Activated T-cell treated with anti-CD3 and anti-CD28 coated beads, Interleukin-2, amount 50 U/mL, for 4 hours (primary cell): ENCODE measurements around the gene EGLN3. TPM values are rescaled to one million over a fixed set of nuclear protein-coding genes. Genes with fewer than 3 reads are reported as not detected.
A peak's percentile ranks its signal among the peaks of the same experiment; 100 is the strongest.

Experiments used
- ATAC-seq, 2 donors: fragments of 200-7000 bp; cut with Tn5 transposase; one replicate each; pipeline ENCODE4 v1.10.0; 2021
- DNase-seq: peaks from one replicate; pipeline ENCODE4 v3.0.0-alpha.2; 2020
- H3K27me3 Mint-ChIP-seq: one replicate; pipeline ENCODE4 v1.8.0; 2021; ENCODE audit warnings: low read depth, mixed read lengths
- H3K36me3 Mint-ChIP-seq: one replicate; pipeline ENCODE4 v1.8.0; 2022; ENCODE audit warnings: mixed read lengths; ENCODE audit not compliant: insufficient read depth
- H3K4me1 Mint-ChIP-seq: one replicate; pipeline ENCODE4 v1.8.0; 2021; ENCODE audit warnings: low read depth, mixed read lengths
- H3K4me3 Mint-ChIP-seq: one replicate; pipeline ENCODE4 v1.8.0; 2021; ENCODE audit warnings: mild to moderate bottlenecking, moderate library complexity, mixed read lengths
- H3K9me3 Mint-ChIP-seq: one replicate; pipeline ENCODE4 v1.8.0; 2021; ENCODE audit warnings: mixed read lengths
- total RNA-seq, 3 donors: library from RNA; stranded (reverse); gene quantifications; one replicate each; pipeline ENCODE4 v1.2.1, GENCODE V29; 2021

EGLN3 gene
- 1 to 10 TPM; 2.0 to 2.8 (median 2.4) TPM for total RNA-seq

DNA sequence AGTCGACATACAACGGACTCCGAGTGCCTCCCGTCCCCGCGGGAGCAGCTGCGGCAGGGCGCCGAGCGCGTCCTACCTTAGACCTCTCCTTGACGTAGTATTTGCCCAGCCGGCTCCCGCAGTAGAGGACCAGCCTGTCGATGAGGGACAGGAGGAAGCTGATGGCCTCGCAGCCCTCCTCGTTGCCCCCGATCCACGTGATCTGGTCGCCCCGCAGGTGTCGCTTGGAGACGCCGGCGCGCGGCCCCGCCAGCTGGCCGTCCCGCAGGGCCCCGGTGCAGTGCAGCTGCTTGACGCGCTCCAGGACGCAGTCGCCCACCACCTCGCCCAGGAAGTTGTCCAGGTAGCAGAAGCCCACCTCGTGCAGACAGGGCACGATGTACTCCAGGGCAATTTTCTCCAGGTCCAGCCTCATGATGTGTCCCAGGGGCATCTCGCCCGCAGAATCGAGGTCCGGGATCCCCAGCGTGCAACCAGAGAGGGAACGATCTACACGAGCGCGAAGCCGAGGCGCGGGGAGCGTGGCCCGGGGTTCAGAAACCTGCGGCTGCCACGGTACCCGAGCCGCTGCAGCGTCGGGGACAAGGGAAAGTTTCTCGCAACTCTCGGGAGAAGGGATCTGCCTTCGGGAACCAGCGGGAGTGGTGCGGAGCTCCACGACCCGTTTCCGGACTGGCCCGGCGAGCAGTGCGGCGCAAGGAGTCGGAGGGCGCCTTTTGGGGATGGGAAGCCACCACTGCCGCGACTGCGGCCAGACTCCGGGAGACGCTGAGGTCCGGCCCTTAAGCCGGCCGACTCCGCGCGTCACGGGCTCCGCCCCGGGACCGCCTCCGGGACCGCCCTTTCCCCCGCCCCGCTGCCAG, at the start of gene EGLN3:
EGLN3 (minus strand) TSS at position 755 of the 863 bp plus-strand sequence; CDS start at position 433, 322 bp downstream.
- peaks cover 34% of the 10 kb centered on the region for H3K4me1 Mint-ChIP-seq
- H3K9me3 Mint-ChIP-seq: no peaks in the 10 kb centered on the region
- peaks cover 40% of the 10 kb centered on the region for H3K27me3 Mint-ChIP-seq
- ATAC-seq: peak; percentile 83 to 85
- peak within 1 kb of the TSS; percentile 85 for H3K4me3 Mint-ChIP-seq
- H3K36me3 Mint-ChIP-seq: no peaks in the 10 kb centered on the region
- DNase-seq: peak; percentile 27

DNA sequence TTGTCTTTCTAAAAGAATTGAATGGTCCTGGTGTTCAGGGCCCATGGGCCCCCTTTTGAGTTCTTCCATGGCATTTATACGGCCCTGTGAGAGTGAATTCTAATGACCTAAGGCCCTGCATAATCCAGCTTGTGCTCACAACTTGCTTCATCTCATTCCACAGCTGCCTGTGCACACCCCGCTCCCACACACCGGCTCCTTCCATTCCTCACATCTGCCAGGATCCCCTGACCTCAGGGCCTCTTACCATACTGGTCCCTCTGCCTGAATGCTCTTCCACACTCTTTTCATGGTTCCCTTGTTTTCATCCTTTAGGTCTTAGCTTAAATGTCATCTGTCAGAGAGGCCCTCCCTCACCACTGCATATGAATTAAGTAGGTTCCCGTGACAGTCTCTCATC, 49.5 kb upstream of the EGLN3 start:
- H3K36me3 Mint-ChIP-seq: peaks cover 6% of the 10 kb centered on the region
- H3K9me3 Mint-ChIP-seq: no peaks in the 10 kb centered on the region
- no peaks in the 10 kb centered on the region for H3K4me1 Mint-ChIP-seq
- DNase-seq: no peak
- no peak overlapping the region for H3K4me3 Mint-ChIP-seq
- no peaks in the 10 kb centered on the region for H3K27me3 Mint-ChIP-seq
- ATAC-seq: no peak

DNA sequence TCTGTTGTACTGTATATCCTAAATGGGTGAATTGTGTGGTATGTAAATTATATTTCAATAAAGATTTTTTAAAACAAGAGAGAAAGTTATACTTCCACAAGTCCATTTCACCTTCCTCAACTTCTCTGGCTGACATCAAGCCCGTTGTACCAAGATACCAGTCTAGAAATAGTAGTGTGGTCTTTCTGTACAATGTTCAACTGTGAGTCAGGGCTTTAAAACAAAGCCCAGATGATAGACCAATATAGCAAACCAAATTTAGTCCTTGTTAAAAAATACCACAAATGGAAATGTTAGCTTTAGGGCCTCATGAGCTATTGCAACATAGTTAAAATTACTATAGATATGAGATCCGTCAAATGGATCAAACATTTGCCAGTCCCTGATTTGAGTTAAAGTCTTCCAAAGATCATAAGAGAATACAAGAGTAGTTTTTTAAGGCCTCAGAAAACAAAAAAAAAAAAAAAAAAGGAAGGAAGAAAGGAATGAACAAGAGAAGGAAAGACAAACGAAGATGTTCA, 49.0 kb upstream of the EGLN3 start:
- Mint-ChIP-seq H3K4me1 (no peaks in the 10 kb centered on the region), H3K27me3 (no peaks in the 10 kb centered on the region), H3K9me3 (no peaks in the 10 kb centered on the region), H3K4me3 (no peak overlapping the region), H3K36me3 (peaks cover 6% of the 10 kb centered on the region)
- DNase-seq (no peak), ATAC-seq (no peak)

DNA sequence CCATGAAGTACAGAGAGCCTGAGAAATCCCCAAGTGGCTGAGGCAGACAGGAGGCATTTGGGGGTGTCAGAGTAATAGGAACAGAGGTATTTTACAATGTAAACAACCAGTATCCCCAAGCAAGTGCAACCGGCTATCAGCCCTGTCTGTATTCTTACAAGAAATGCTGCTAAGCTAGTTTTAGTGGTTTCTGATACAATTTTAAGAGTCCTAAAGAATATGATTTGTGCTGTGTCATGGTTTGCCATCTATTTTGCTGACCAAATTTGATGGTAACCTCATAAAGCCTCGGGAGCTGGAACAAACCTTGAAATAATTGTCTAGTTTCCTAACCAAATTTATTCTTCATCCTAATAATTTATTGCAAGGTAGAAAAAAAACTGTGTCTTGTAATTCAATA, 46.7 kb upstream of the EGLN3 start:
- H3K9me3 Mint-ChIP-seq: no peaks in the 10 kb centered on the region
- DNase-seq (no peak), ATAC-seq (no peak)
- H3K4me1 Mint-ChIP-seq: no peaks in the 10 kb centered on the region
- no peaks in the 10 kb centered on the region for H3K27me3 Mint-ChIP-seq
- H3K36me3 Mint-ChIP-seq: peaks cover 7% of the 10 kb centered on the region
- H3K4me3 Mint-ChIP-seq: no peak overlapping the region

DNA sequence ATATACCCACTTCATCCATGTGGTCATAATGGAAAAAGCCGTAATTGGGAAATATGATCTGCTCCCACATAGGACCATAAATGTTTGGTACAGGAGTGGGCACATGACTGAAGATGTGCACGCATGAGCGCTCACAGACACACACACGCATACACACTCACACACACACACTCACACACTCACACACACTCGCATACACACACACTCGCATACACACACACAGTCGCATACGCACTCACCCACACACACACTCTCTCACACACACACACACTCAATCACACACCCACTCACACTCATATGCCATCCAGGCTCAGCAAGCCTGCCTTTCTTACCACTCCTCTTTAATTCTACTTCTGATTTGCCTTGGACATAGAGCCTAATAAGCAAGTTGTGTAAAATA, 45.6 kb upstream of the EGLN3 start:
- ATAC-seq: no peak
- no peak for DNase-seq
- Mint-ChIP-seq H3K4me1 (no peaks in the 10 kb centered on the region), H3K36me3 (peaks cover 3% of the 10 kb centered on the region), H3K27me3 (peaks cover 2% of the 10 kb centered on the region), H3K4me3 (no peak overlapping the region), H3K9me3 (no peaks in the 10 kb centered on the region)

DNA sequence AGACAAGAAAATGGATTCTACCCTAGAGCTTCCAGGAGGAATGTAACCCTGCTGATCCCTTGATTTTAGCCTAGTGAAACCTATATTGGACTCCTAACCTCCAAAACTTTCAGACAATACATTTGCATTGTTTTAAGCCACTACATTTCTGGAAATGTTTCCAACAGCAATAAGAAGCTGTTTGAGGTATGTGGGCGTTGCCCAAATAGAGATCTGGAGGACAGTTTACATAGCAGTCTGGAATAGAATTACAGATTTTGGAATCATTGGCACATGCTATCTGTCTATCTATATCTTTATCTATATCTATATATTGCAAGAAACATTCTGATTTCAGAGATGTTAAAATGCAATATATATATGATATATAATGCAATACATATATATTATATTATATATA, 42.4 kb upstream of the EGLN3 start:
- Mint-ChIP-seq H3K27me3 (peaks cover 2% of the 10 kb centered on the region), H3K36me3 (peaks cover 1% of the 10 kb centered on the region), H3K4me1 (peaks cover 13% of the 10 kb centered on the region), H3K4me3 (no peak overlapping the region), H3K9me3 (no peaks in the 10 kb centered on the region)
- ATAC-seq (no peak), DNase-seq (no peak)

DNA sequence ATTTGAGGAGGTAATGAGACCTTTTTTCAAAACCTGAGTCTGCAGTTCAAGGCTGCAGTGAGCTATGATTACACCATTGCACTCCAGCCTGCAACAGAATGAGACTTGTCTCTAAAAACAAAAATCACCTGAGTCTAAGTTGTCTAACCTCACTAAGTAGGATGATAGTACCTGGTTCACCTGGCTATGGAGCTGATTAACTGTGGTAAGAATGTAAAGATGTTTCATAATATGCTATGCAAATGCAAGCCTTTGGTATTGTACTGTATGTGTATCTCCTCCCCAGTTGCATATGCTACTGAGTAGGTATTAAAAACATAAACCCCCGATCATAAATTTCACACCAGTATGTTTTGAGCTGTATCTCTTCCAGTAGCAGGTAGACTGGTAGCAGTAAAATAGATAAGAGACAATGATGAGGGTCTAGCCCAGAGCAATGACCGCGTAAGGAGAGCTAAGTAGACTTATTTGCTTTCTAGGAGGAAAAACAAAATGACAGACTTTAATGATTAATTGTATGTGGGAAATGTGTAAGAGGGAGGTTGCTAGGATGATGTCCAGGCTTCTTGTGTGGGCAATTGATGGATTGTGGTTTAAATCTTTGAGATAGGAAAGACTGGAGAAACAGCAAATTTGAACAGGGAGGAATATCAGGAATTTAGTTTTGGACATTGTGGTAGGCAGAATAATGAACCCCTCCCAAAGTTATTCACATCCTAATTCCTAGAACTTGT, 41.6 kb upstream of the EGLN3 start:
- ATAC-seq: no peak
- Mint-ChIP-seq H3K36me3 (peaks cover 1% of the 10 kb centered on the region), H3K9me3 (no peaks in the 10 kb centered on the region), H3K4me1 (peaks cover 13% of the 10 kb centered on the region), H3K27me3 (peaks cover 2% of the 10 kb centered on the region), H3K4me3 (no peak overlapping the region)
- no peak for DNase-seq

DNA sequence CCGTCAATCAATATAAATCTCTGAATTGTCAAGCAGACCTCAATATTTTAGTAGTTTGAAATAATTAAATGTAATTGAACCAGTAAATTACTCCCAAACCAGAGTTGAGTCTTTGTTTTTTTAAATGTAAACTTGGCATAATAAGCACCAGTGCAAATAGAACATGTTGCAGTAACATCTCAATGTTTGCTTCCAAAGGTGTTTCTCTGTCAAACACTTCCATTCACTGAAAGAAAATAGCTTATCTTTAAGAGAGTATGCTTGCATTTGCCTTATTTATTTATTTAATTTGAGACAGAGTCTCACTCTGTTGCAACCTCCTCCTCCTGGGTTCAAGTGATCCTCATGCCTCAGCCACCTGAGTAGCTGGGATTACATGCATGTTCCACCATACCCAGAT, 39.9 kb upstream of the EGLN3 start:
- H3K9me3 Mint-ChIP-seq: no peaks in the 10 kb centered on the region
- H3K4me1 Mint-ChIP-seq: peaks cover 13% of the 10 kb centered on the region
- DNase-seq: no peak
- no peak for ATAC-seq
- H3K27me3 Mint-ChIP-seq: peaks cover 2% of the 10 kb centered on the region
- no peak overlapping the region for H3K4me3 Mint-ChIP-seq
- H3K36me3 Mint-ChIP-seq: peaks cover 1% of the 10 kb centered on the region

DNA sequence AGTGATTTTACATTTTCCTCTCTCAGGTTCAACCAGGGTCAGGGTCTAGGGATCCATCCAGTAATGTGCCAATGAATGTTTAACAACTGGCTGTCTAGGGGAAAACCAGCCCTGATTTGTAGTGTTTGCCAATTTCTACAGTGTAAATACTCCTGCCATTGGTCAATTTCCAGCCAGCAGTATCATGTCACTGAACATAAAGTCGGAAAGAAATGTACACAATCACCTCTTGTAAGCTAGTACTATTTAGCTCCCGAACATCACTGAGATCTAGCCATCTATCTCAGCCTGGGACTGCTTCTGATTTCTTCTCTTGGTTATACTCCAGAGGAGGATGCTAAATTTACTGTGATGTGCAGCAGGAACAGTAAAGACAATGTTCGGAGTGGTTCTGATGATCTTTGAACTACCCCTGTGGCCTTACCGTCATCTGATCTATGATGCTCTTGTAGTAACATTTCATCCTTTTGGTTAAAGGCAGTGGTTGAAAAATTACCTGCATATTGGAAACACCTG, 36.7 kb upstream of the EGLN3 start:
- no peak for ATAC-seq
- Mint-ChIP-seq H3K4me3 (no peak overlapping the region), H3K27me3 (peaks cover 2% of the 10 kb centered on the region)

DNA sequence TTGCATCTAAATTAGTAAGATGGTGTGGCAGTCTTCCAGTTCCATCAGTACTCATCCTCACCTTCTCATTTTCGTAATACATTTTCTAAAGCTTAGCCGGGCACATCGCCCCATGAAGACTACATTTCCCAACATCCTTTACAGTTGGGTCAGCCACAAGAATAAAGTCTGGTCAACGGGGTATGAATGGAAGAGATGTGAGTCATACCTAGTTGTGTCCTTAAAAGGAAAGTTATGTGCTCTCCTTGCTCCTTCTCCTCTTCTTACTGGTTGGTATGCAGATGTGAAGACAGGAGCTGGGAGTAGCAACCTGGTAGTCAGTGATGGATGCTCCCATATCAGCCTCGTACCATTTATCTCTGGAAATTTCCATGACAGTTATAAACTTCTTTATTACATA, 35.9 kb upstream of the EGLN3 start:
- ATAC-seq (no peak), DNase-seq (no peak)
- H3K4me1 Mint-ChIP-seq: peaks cover 13% of the 10 kb centered on the region
- no peaks in the 10 kb centered on the region for H3K9me3 Mint-ChIP-seq
- H3K4me3 Mint-ChIP-seq: no peak overlapping the region
- H3K27me3 Mint-ChIP-seq: peaks cover under 1% of the 10 kb centered on the region
- no peaks in the 10 kb centered on the region for H3K36me3 Mint-ChIP-seq

More for the DNA sequence above, 36.7 kb upstream of the EGLN3 start:
- Mint-ChIP-seq H3K4me1 (peaks cover 13% of the 10 kb centered on the region), H3K9me3 (no peaks in the 10 kb centered on the region), H3K36me3 (no peaks in the 10 kb centered on the region)
- DNase-seq: no peak

DNA sequence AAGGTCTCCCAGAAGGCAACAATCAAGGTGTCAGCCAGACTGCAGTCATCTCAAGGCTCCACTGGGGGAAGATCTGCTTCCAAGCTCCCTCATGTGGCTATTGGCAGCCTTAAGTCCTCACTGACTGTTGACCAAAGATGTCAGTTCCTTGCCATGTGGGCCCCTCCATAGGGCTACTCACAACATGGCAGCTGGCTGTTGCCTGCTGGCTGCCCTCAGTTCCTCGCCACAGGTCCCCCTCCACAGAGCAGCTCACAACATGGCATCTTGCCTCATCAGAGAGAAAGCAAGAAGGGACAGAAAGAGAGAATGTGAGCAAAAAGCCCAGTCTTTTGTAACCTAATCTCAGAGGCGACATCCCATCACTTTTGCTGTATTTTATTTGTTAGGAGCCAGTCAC, 34.4 kb upstream of the EGLN3 start:
- DNase-seq (no peak), ATAC-seq (no peak)
- Mint-ChIP-seq H3K27me3 (no peaks in the 10 kb centered on the region), H3K9me3 (no peaks in the 10 kb centered on the region), H3K36me3 (no peaks in the 10 kb centered on the region), H3K4me3 (no peak overlapping the region), H3K4me1 (peaks cover 5% of the 10 kb centered on the region)

DNA sequence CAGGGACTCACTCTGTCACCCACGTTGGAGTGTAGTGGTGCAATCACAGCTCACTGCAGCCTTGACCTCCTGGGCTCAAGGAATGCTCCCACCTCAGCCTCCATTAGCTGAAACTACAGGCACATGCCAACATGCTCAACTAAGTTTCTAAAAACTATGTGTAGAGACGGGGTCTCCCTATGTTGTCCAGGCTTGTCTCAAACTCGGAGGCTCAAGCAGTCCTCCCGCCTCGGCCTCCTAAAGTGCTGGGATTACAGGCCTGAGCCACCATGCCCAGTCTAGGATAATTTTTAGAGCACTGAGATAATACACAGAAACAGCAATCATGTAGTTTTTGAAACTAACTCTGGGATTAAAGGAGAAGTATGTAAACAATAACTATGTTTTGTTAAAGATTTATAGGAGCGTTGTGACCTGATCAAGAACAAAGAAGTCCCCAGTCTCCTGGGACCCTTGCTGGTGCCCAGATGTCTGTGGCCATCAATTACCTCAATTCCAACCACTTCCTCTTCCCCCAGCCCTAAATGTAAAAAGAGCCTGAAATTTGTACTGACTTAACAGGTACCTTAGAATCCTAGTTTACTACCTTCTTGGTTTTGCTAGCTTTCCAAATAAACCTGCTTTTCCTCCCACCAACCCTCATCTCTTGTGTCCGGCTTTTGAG, 28.9 kb upstream of the EGLN3 start:
- H3K4me3 Mint-ChIP-seq: no peak overlapping the region
- H3K27me3 Mint-ChIP-seq: no peaks in the 10 kb centered on the region
- DNase-seq (no peak), ATAC-seq (no peak)
- H3K9me3 Mint-ChIP-seq: no peaks in the 10 kb centered on the region
- no peaks in the 10 kb centered on the region for H3K36me3 Mint-ChIP-seq
- H3K4me1 Mint-ChIP-seq: peaks cover 7% of the 10 kb centered on the region

DNA sequence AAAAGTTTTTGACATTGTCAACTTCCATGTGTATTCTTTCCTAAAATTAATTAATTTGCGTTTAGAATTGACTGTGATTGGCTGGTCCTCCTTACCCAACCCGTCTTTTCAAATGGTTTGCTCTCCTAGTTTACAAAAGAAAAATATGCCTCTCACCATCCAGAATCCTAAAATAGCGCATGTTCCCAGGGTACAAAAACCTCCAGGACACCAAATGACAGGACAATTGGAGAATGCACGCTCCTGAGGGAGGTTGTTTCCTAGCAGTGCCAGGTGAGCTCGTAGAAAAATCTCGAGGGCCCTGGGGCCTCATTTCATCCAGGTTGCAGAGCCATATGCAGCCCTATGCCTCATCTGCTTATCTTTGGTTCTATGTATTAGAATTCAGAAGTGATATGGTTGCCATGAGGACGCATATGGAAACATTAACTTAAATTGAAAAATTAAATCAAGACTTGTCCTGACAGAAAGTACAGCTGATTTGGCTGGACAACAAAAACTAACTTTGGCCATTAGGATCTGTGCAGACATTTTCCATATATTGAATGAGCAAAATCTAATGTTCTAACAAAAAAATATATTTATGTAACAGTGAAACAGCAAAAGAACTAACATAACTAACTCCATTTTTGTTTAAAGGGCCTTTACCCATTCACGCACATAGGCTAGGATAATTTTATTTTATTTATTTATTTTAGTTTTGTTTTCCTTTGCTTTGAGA, 28.2 kb upstream of the EGLN3 start:
- Mint-ChIP-seq H3K27me3 (no peaks in the 10 kb centered on the region), H3K9me3 (no peaks in the 10 kb centered on the region), H3K4me3 (no peak overlapping the region), H3K36me3 (no peaks in the 10 kb centered on the region), H3K4me1 (peaks cover 7% of the 10 kb centered on the region)
- DNase-seq (no peak), ATAC-seq (no peak)
